Measurements from ENCODE around the gene ADGRV1.

DNA sequence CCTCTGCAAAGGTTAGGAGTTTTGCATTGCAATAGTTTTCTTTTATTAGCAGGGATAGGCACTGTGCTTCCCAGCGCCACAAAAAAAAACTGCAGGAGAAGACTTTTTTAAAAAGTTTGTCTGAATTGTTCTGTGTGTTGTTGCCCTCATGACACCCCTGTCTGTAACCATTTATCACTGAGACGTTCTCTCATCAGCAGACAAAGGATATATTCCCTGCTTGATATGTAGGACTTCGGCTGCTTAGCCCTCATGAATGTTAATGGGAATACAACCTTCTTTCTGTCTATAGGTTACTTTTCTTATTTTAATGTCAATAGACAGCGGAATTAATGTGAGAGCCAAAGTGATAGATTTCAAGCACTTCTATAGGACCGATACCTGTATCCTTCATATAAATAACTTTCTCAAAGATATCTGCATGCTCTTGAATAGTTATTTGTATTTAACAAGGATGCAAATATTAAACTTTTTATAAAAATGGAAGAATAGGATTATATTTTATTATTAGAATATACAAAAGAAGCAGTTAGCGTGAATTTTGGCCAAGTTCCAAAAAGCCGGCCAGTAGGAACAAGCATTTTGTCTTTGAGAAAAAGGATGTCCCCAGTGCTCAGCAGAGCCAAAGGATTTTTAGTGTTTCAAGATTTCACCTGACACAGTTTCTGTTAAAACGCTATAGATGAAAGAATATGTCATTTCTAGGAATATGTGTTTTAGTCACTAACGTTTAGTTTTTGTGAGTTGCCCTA is 27.7 kb upstream of the ADGRV1 start:
- TF ChIP-seq, protein P1, sequence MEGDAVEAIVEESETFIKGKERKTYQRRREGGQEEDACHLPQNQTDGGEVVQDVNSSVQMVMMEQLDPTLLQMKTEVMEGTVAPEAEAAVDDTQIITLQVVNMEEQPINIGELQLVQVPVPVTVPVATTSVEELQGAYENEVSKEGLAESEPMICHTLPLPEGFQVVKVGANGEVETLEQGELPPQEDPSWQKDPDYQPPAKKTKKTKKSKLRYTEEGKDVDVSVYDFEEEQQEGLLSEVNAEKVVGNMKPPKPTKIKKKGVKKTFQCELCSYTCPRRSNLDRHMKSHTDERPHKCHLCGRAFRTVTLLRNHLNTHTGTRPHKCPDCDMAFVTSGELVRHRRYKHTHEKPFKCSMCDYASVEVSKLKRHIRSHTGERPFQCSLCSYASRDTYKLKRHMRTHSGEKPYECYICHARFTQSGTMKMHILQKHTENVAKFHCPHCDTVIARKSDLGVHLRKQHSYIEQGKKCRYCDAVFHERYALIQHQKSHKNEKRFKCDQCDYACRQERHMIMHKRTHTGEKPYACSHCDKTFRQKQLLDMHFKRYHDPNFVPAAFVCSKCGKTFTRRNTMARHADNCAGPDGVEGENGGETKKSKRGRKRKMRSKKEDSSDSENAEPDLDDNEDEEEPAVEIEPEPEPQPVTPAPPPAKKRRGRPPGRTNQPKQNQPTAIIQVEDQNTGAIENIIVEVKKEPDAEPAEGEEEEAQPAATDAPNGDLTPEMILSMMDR (IDR thresholded peaks at IDR 0.05; ENCODE audit: poor library complexity, severe bottlenecking) = no peak
- TF ChIP-seq POLR2AphosphoS5 (IDR thresholded peaks at IDR 0.05) (no peak), TAF1 (IDR thresholded peaks at IDR 0.05; ENCODE audit: low read depth) (no peak)
- TF ChIP-seq, protein P2, sequence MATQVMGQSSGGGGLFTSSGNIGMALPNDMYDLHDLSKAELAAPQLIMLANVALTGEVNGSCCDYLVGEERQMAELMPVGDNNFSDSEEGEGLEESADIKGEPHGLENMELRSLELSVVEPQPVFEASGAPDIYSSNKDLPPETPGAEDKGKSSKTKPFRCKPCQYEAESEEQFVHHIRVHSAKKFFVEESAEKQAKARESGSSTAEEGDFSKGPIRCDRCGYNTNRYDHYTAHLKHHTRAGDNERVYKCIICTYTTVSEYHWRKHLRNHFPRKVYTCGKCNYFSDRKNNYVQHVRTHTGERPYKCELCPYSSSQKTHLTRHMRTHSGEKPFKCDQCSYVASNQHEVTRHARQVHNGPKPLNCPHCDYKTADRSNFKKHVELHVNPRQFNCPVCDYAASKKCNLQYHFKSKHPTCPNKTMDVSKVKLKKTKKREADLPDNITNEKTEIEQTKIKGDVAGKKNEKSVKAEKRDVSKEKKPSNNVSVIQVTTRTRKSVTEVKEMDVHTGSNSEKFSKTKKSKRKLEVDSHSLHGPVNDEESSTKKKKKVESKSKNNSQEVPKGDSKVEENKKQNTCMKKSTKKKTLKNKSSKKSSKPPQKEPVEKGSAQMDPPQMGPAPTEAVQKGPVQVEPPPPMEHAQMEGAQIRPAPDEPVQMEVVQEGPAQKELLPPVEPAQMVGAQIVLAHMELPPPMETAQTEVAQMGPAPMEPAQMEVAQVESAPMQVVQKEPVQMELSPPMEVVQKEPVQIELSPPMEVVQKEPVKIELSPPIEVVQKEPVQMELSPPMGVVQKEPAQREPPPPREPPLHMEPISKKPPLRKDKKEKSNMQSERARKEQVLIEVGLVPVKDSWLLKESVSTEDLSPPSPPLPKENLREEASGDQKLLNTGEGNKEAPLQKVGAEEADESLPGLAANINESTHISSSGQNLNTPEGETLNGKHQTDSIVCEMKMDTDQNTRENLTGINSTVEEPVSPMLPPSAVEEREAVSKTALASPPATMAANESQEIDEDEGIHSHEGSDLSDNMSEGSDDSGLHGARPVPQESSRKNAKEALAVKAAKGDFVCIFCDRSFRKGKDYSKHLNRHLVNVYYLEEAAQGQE (IDR thresholded peaks at IDR 0.05; ENCODE audit: borderline replicate concordance) = no peak

Measured in neural cell (in vitro differentiated cells).